Osteoblast (primary cell): Measurements from ENCODE around the gene JARID2. TPM values are rescaled to one million over a fixed set of nuclear protein-coding genes. Genes with fewer than 3 reads are reported as not detected.

Experiments
- DNase-seq: peaks from one replicate; pipeline ENCODE4 v3.0.0; 2011; ENCODE audit warnings: low spot score, mixed read lengths; ENCODE audit not compliant: insufficient read length; ENCODE audit errors: missing footprints
- H2AFZ ChIP-seq: 2 replicates; pipeline ENCODE4 v1.6.0; 2011; ENCODE audit warnings: mild to moderate bottlenecking, low read length
- H3K27ac ChIP-seq: 2 replicates; pipeline ENCODE4 v1.5.1; 2011; ENCODE audit warnings: mild to moderate bottlenecking, low read depth, low read length, moderate library complexity
- H3K27me3 ChIP-seq: 2 replicates; pipeline ENCODE4 v1.6.0; 2012; ENCODE audit warnings: mild to moderate bottlenecking, control low read depth, inconsistent platforms, low read length, moderate library complexity; ENCODE audit not compliant: insufficient read depth
- H3K36me3 ChIP-seq: 2 replicates; pipeline ENCODE4 v1.5.1; 2011; ENCODE audit warnings: mild to moderate bottlenecking, low read length, control low read depth, moderate library complexity; ENCODE audit not compliant: insufficient read depth
- H3K4me1 ChIP-seq: 2 replicates; pipeline ENCODE4 v1.5.1; 2011; ENCODE audit warnings: mild to moderate bottlenecking, low read length, control low read depth, moderate library complexity; ENCODE audit not compliant: insufficient read depth
- H3K4me2 ChIP-seq: 2 replicates; pipeline ENCODE4 v1.6.0; 2011; ENCODE audit warnings: mild to moderate bottlenecking, low read length; ENCODE audit not compliant: insufficient read depth
- H3K4me3 ChIP-seq: fragments of 200-600 bp; sonication (generic); 3 replicates; pipeline ENCODE4 v1.5.1; 2012; ENCODE audit warnings: mild to moderate bottlenecking, low read length, inconsistent platforms; ENCODE audit not compliant: insufficient read depth
- H3K79me2 ChIP-seq: 2 replicates; pipeline ENCODE4 v1.6.0; 2012; ENCODE audit warnings: mild to moderate bottlenecking, low read length, control low read depth, inconsistent platforms; ENCODE audit not compliant: insufficient read depth
- H3K9me3 ChIP-seq: 2 replicates; pipeline ENCODE4 v1.5.1; 2011; ENCODE audit warnings: low read depth, low read length, control low read depth
- H4K20me1 ChIP-seq: 2 replicates; pipeline ENCODE4 v1.6.0; 2012; ENCODE audit warnings: mild to moderate bottlenecking, low read length, control low read depth; ENCODE audit not compliant: insufficient read depth
- total RNA-seq: library from RNA; depleted of rRNA; stranded (reverse); fragments of >200 nt; gene quantifications from 2 replicates; pipeline ENCODE4 v1.2.3, GENCODE V29; 2012
- TF ChIP-seq, protein P1 (sequence below): IDR thresholded peaks from 2 replicates; pipeline ENCODE4 v1.5.1; 2011; ENCODE audit warnings: mild to moderate bottlenecking, low read depth, low read length, moderate library complexity; ENCODE audit errors: extremely low read depth

Gene JARID2
- total RNA-seq, 1 donor: 10.5 TPM

DNA sequence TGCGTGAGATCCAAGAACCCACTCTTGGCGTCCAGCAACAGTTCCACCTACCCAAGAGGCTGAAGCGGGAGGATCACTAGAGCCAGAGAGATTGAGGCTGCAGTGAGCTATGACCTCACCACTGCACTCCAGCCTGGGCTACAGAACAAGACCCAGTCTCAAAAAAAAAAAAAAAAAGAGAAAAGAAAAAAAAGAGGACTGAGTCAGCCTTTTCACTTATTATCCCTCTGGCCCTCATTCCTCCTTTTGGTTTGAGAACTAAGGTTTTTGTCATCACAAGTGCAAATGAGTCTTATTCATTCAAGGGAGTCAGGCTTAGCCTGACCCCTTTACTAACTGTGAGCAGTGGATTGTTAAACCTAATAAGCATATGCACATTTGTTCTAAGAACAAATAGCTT lies 37.9 kb upstream of the JARID2 start:
- Histone ChIP-seq H3K27ac (no peak overlapping the region), H4K20me1 (no peaks in the 10 kb centered on the region), H3K36me3 (no peaks in the 10 kb centered on the region), H3K4me2 (peak overlapping the region; percentile 16), H3K9me3 (no peaks in the 10 kb centered on the region), H3K4me1 (peaks cover 16% of the 10 kb centered on the region), H2AFZ (peak overlapping the region; percentile 33), H3K27me3 (no peaks in the 10 kb centered on the region), H3K79me2 (no peaks in the 10 kb centered on the region), H3K4me3 (no peak overlapping the region)
- TF ChIP-seq, protein P1, sequence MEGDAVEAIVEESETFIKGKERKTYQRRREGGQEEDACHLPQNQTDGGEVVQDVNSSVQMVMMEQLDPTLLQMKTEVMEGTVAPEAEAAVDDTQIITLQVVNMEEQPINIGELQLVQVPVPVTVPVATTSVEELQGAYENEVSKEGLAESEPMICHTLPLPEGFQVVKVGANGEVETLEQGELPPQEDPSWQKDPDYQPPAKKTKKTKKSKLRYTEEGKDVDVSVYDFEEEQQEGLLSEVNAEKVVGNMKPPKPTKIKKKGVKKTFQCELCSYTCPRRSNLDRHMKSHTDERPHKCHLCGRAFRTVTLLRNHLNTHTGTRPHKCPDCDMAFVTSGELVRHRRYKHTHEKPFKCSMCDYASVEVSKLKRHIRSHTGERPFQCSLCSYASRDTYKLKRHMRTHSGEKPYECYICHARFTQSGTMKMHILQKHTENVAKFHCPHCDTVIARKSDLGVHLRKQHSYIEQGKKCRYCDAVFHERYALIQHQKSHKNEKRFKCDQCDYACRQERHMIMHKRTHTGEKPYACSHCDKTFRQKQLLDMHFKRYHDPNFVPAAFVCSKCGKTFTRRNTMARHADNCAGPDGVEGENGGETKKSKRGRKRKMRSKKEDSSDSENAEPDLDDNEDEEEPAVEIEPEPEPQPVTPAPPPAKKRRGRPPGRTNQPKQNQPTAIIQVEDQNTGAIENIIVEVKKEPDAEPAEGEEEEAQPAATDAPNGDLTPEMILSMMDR: no peak
- DNase-seq: peak; percentile 87

DNA sequence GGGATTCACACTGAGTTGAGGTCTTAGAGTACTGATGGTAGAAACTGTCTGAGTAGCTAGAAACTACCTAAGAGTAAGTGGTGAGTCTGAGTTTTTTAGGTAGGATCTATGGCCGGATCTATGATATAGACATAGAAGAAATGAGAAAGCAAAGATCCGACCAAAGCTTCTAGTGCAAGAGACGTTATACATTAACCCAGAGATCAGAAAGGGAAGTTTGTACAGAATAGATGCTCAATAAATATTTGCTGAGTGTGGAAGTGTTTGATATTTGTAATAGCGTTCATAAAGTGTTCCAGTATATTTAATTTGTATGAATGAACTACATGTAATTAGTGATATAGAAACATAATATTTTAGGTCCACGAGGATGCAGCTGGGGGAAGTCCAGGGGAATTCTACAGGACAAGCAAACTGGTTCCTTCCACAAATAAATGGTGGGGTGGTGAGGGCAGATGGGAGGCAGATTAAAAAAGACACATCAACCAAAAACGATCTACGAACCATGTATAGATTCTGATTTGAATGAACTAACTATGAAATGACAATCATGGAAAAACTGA lies 31.9 kb upstream of the JARID2 start:
- H3K4me3 ChIP-seq: no peak overlapping the region

DNA sequence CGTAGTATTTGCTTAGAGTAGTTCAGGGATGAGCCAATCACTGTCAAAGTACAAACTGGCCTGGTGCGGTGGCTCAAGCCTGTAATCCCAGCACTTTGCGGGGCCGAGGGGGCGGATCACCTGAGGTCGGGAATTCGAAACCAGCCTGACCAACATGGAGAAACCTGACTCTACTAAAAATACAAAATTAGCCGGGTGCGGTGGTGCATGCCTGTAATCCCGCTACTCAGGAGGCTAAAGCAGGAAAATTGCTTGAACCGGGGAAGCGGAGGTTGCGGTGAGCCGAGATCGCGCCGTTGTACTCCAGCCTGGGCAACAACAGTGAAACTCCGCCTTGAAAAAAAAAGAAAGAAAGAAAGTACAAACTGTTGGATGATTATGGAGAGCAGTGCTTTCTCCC lies 27.5 kb upstream of the JARID2 start:
- Histone ChIP-seq H3K4me3 (no peak overlapping the region), H4K20me1 (no peaks in the 10 kb centered on the region), H3K4me2 (no peak overlapping the region), H2AFZ (no peak overlapping the region), H3K4me1 (no peaks in the 10 kb centered on the region), H3K79me2 (no peaks in the 10 kb centered on the region), H3K36me3 (no peaks in the 10 kb centered on the region), H3K27me3 (no peaks in the 10 kb centered on the region), H3K9me3 (no peaks in the 10 kb centered on the region), H3K27ac (no peak overlapping the region)
- TF ChIP-seq, protein P1: no peak
- no peak for DNase-seq

More for the DNA sequence above, 31.9 kb upstream of the JARID2 start:
- DNase-seq: peak; percentile 63
- Histone ChIP-seq H2AFZ (no peak overlapping the region), H3K4me2 (no peak overlapping the region), H3K79me2 (no peaks in the 10 kb centered on the region), H4K20me1 (no peaks in the 10 kb centered on the region), H3K36me3 (no peaks in the 10 kb centered on the region), H3K9me3 (no peaks in the 10 kb centered on the region), H3K4me1 (no peaks in the 10 kb centered on the region), H3K27ac (no peak overlapping the region), H3K27me3 (no peaks in the 10 kb centered on the region)
- TF ChIP-seq, protein P1: no peak

DNA sequence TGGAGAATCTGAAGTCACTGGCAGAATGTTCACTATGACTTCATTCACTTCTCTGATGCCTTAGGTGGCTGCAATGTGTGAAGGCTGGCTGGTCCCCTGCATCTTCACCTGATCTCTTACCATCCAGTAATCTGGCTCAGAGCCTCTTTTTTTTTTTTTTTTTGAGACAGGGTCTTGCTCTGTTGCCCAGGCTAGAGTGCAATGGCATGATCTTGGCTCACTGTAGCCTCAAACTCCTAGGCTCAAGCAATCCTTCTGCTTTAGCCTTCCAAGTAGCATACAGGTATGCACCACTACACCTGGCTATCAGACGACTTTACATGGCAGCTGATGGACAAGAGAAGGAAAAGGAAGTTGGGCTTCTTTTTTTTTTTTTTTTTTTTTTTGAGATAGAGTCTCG lies 25.8 kb upstream of the JARID2 start:
- no peak overlapping the region for H3K4me2 ChIP-seq
- H3K27ac ChIP-seq: no peak overlapping the region
- no peaks in the 10 kb centered on the region for H4K20me1 ChIP-seq
- TF ChIP-seq, protein P1: no peak
- no peak overlapping the region for H3K4me3 ChIP-seq
- H3K27me3 ChIP-seq: no peaks in the 10 kb centered on the region
- H3K9me3 ChIP-seq: no peaks in the 10 kb centered on the region
- H3K36me3 ChIP-seq: no peaks in the 10 kb centered on the region
- no peaks in the 10 kb centered on the region for H3K79me2 ChIP-seq
- no peaks in the 10 kb centered on the region for H3K4me1 ChIP-seq
- no peak for DNase-seq
- H2AFZ ChIP-seq: no peak overlapping the region
